SK-N-SH treated with all-trans-retinoic acid at 6 μM for 48 hours (cell line): Measurements from ENCODE around the gene SIK3.

Experiments used
- CSDC2 ChIP-seq: fragments of 250-450 bp; sonication (Bioruptor Pico); IDR thresholded peaks from 2 replicates; pipeline ENCODE4 v1.5.0; 2020; ENCODE audit warnings: mild to moderate bottlenecking, moderate library complexity
- GLIS3 ChIP-seq: fragments of 250-450 bp; sonication (Bioruptor Pico); IDR thresholded peaks from 2 replicates; pipeline ENCODE4 v1.5.0; 2020; ENCODE audit warnings: mild to moderate bottlenecking, moderate library complexity
- ZFP3 ChIP-seq: fragments of 250-450 bp; sonication (Bioruptor Pico); IDR thresholded peaks from 2 replicates; pipeline ENCODE4 v1.5.0; 2020; ENCODE audit warnings: mild to moderate bottlenecking, moderate library complexity
- ZNF565 ChIP-seq: fragments of 450-650 bp; formaldehyde crosslinking; conservative IDR thresholded peaks from 2 replicates; pipeline ENCODE4 v1.5.0; 2020; ENCODE audit warnings: low read depth, mild to moderate bottlenecking, moderate library complexity

DNA sequence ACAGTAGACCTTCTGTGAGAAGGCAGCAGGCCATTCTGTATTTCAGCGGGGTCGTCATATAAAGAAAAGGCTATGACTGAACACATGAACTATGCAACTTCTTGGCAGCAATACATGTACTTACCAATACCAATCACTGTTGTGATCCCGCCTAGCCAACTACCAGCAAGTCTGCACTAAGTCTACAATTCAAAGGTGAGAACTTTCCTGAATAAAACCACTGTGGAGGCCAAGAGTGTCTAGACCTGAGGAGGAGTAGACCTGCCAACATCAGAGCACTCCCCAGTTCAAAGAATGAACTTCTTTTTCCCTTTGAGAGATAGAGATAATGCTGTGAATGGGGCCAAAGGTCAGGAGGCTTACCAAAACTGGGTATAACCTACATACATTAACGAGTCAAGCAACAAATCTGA, 108.2 kb downstream of the SIK3 start:
- TF ChIP-seq ZFP3 (no peak), ZNF565 (no peak), CSDC2 (CRISPR knock-in tag) (no peak), GLIS3 (CRISPR knock-in tag) (no peak)
